Uterus (tissue), 4 donors: ENCODE measurements around the gene WBP2. TPM values are rescaled to one million over a fixed set of nuclear protein-coding genes. Genes with fewer than 3 reads are reported as not detected.
"Not testable (repeated sequence)": the region's sequence is repeated elsewhere in the genome, so short reads cannot be mapped to it uniquely, and the experiment has no call there.

Experiments
- DNase-seq, 2 donors: peaks; one replicate each; pipeline ENCODE4 v3.0.0-alpha.2; 2019 to 2020
- H3K27ac ChIP-seq, 2 donors: fragments of 200-600 bp; sonication (generic); 1 replicate in 1 of 2; 2 replicates in 1 of 2; pipeline ENCODE4 v1.5.1; 2016 to 2018
- H3K27me3 ChIP-seq, 2 donors: fragments of 200-600 bp; sonication (generic); one replicate each; pipeline ENCODE4 v1.5.1; 2018 to 2019; ENCODE audit warnings: control low read depth in 1 of 2
- H3K36me3 ChIP-seq, 2 donors: fragments of 200-600 bp; sonication (generic); one replicate each; pipeline ENCODE4 v1.5.1; 2019; ENCODE audit warnings: control low read depth in 1 of 2
- H3K4me1 ChIP-seq, 2 donors: fragments of 200-600 bp; sonication (generic); one replicate each; pipeline ENCODE4 v1.5.1; 2018 to 2019; ENCODE audit warnings: control low read depth in 1 of 2
- H3K4me3 ChIP-seq, 2 donors: fragments of 200-600 bp; sonication (generic); 1 replicate in 1 of 2; 2 replicates in 1 of 2; pipeline ENCODE4 v1.5.1; 2018 to 2019; ENCODE audit warnings: mild to moderate bottlenecking in 1 of 2
- H3K9me3 ChIP-seq, 2 donors: fragments of 200-600 bp; sonication (generic); one replicate each; pipeline ENCODE4 v1.5.1; 2019; ENCODE audit warnings: control low read depth in 1 of 2
- POLR2A ChIP-seq, 2 donors: fragments of 450-650 bp; IDR thresholded peaks; one replicate each; pipeline ENCODE4 v1.6.1; 2016; ENCODE audit warnings: antibody characterized with exemption in 2 of 2, mild to moderate bottlenecking in 1 of 2, moderate library complexity in 1 of 2
- intact Hi-C: fragments of 100-400 bp; cut with DNase I; formaldehyde crosslinking; loops from one replicate; pipeline ENCODE4 v1.15.1; 2023; ENCODE audit warnings: low total_unique reads
- total RNA-seq, 4 donors: library from RNA; depleted of rRNA in 3 of 4; stranded (reverse); fragments of >200 nt in 3 of 4; gene quantifications; one replicate each; pipeline versions ENCODE4 v1.1.0 to v1.2.4, GENCODE V29; 2014 to 2023
- TF ChIP-seq, protein P1 (sequence below), 4 experiments: fragments of 200-600 bp in 2 of 4; fragments of 450-650 bp in 2 of 4; sonication (generic) in 2 of 4; IDR thresholded peaks; one replicate each; pipeline ENCODE4 v1.5.1; 2016 to 2019; ENCODE audit warnings: antibody characterized with exemption in 4 of 4, mild to moderate bottlenecking in 2 of 4, moderate library complexity in 1 of 4
- donor health status: DM: yes; HTN: yes; CAD: no.

WBP2 gene
- total RNA-seq, 4 donors from 2014 or later = 19.7 to 115 (median 34.5) TPM

GRCh38 chr17:75889454-75889853 lies 34.3 kb upstream of the WBP2 start:
- H3K4me3 ChIP-seq = no peak overlapping the region
- no peaks in the 10 kb centered on the region for H3K36me3 ChIP-seq
- peaks cover 0 to under 1% of the 10 kb centered on the region in 2 donors for H3K4me1 ChIP-seq
- DNase-seq = no peak
- no peaks in the 10 kb centered on the region for H3K9me3 ChIP-seq
- no peak overlapping the region for H3K27ac ChIP-seq
- intact Hi-C loops = no loop called here
- TF ChIP-seq, protein P1, sequence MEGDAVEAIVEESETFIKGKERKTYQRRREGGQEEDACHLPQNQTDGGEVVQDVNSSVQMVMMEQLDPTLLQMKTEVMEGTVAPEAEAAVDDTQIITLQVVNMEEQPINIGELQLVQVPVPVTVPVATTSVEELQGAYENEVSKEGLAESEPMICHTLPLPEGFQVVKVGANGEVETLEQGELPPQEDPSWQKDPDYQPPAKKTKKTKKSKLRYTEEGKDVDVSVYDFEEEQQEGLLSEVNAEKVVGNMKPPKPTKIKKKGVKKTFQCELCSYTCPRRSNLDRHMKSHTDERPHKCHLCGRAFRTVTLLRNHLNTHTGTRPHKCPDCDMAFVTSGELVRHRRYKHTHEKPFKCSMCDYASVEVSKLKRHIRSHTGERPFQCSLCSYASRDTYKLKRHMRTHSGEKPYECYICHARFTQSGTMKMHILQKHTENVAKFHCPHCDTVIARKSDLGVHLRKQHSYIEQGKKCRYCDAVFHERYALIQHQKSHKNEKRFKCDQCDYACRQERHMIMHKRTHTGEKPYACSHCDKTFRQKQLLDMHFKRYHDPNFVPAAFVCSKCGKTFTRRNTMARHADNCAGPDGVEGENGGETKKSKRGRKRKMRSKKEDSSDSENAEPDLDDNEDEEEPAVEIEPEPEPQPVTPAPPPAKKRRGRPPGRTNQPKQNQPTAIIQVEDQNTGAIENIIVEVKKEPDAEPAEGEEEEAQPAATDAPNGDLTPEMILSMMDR (IDR thresholded peaks at IDR 0.05) = no peak
- TF ChIP-seq POLR2A (IDR thresholded peaks at IDR 0.05) = no peak
- H3K27me3 ChIP-seq = no peaks in the 10 kb centered on the region

- no peak for TF ChIP-seq POLR2A (IDR thresholded peaks at IDR 0.05)
- TF ChIP-seq, protein P1 (IDR thresholded peaks at IDR 0.05) = no peak
- intact Hi-C loops = no loop called here
- Histone ChIP-seq H3K9me3 (no peaks in the 10 kb centered on the region), H3K4me3 (no peak overlapping the region), H3K36me3 (no peaks in the 10 kb centered on the region), H3K27me3 (no peaks in the 10 kb centered on the region), H3K4me1 (no peaks in the 10 kb centered on the region), H3K27ac (no peak overlapping the region)
- DNase-seq = no peak
Measured at GRCh38 chr17:75888484-75888883, 33.3 kb upstream of the WBP2 start.

- H3K4me1 ChIP-seq, H3K36me3 ChIP-seq, H3K27me3 ChIP-seq, DNase-seq, intact Hi-C loops, H3K4me3 ChIP-seq, H3K27ac ChIP-seq, H3K9me3 ChIP-seq: not testable (repeated sequence)
Measured at GRCh38 chr17:75885860-75886259, 30.7 kb upstream of the WBP2 start.

DNA sequence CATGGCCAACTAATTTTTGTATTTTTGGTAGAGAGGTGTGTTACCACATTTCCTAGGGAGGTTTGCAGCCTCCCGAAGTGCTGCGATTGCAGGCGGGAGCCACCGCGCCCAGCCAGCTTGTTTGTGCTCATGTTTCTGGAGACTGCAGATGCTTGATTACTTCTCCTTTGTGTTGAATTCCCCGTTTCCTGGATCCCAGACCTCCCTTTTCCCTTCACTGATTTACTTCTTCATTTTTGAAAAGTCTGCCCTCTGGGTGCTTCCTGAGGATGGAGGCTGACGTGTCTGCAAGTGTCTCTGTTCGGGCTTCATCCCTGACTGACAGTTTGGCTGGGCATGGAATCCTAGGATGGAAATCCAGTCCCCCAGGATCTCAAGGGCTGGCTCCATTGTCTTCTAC lies 30.3 kb upstream of the WBP2 start:
- H3K9me3 ChIP-seq = no peaks in the 10 kb centered on the region
- H3K27ac ChIP-seq = no peak overlapping the region
- intact Hi-C loops = no loop called here
- H3K4me1 ChIP-seq = no peaks in the 10 kb centered on the region
- no peaks in the 10 kb centered on the region for H3K27me3 ChIP-seq
- no peak for TF ChIP-seq POLR2A (IDR thresholded peaks at IDR 0.05)
- no peaks in the 10 kb centered on the region for H3K36me3 ChIP-seq
- no peak for DNase-seq
- no peak overlapping the region for H3K4me3 ChIP-seq

DNA sequence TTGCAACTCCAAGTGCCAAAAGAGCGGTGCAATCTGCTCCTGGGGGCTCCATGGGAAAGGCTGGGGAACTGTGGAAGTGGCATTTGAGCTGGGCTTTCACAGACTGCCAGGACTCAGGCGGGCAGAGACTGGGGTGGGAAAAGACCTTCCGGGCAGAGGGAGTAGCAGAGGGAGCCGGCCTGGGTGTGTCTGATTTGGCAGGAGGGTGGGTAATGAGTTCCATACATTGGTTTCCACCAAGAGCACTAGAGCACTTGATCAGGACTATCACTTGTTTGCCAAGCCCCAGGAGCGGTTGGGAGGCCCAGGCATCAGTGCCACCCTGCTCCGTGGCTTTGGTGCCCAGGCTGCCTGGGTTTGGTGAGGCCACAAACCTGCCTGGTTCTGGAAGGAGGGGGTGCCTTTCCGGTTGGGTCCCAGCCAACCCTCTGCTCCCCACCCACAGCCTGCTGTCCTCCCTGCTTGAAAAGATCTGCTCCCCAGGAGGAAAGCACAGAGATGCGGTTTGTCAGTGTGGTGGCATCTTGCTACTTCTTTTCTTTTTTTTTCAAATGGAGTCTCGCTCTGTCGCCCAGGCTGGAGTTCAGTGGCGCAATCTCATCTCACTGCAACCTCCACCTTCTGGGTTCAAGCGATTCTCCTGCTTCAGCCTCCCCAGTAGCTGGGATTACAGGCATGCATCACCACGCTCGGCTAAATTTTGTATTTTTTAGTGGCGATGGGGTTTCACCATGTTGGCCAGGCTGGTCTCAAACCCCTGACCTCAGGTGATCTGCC lies 26.7 kb upstream of the WBP2 start:
- H3K4me3 ChIP-seq = no peak overlapping the region
- no peaks in the 10 kb centered on the region for H3K27me3 ChIP-seq
- H3K4me1 ChIP-seq = peaks cover 0 to 1% of the 10 kb centered on the region in 2 donors
- intact Hi-C loops = no loop called here
- H3K9me3 ChIP-seq = no peaks in the 10 kb centered on the region
- no peak overlapping the region for H3K27ac ChIP-seq
- H3K36me3 ChIP-seq = no peaks in the 10 kb centered on the region
- DNase-seq = no peak
- TF ChIP-seq POLR2A (IDR thresholded peaks at IDR 0.05) = no peak
- TF ChIP-seq, protein P1 (IDR thresholded peaks at IDR 0.05) = no peak

DNA sequence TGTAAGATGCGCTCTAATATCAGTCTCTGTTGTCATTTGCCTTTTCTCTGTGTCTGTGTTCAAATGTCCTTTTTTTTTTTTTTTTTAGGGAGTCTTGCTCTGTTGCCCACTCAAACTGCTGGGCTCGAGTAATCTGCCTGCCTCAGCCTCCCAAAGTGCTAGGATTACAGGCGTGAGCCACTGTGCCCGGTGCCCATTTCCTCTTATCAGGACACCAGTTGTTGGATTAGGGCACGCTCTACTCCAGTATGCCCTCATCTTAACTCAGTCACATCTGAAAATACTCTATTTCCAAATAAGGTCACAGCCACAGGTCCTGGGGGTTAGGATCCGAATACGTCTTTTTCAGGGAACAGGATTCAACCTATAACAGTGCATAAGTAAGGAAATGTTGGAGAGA lies 25.1 kb upstream of the WBP2 start:
- no peak for DNase-seq
- TF ChIP-seq, protein P1 (IDR thresholded peaks at IDR 0.05) = no peak
- no peak for TF ChIP-seq POLR2A (IDR thresholded peaks at IDR 0.05)
- intact Hi-C loops = no loop called here
- H3K4me1 ChIP-seq = peaks cover 12 to 17% of the 10 kb centered on the region in 2 donors
- H3K27ac ChIP-seq = no peak overlapping the region
- no peaks in the 10 kb centered on the region for H3K36me3 ChIP-seq
- no peaks in the 10 kb centered on the region for H3K9me3 ChIP-seq
- H3K4me3 ChIP-seq = no peak overlapping the region
- H3K27me3 ChIP-seq = no peaks in the 10 kb centered on the region
